HG03520 (cell line): ENCODE results near the gene USP48.

Experiments
- ATAC-seq: cut with Tn5 transposase; IDR thresholded peaks from one replicate; pipeline ENCODE4 v1.9.1; 2021; ENCODE audit warnings: mild to moderate bottlenecking, moderate library complexity; ENCODE audit not compliant: unreplicated experiment

Gene USP48

DNA sequence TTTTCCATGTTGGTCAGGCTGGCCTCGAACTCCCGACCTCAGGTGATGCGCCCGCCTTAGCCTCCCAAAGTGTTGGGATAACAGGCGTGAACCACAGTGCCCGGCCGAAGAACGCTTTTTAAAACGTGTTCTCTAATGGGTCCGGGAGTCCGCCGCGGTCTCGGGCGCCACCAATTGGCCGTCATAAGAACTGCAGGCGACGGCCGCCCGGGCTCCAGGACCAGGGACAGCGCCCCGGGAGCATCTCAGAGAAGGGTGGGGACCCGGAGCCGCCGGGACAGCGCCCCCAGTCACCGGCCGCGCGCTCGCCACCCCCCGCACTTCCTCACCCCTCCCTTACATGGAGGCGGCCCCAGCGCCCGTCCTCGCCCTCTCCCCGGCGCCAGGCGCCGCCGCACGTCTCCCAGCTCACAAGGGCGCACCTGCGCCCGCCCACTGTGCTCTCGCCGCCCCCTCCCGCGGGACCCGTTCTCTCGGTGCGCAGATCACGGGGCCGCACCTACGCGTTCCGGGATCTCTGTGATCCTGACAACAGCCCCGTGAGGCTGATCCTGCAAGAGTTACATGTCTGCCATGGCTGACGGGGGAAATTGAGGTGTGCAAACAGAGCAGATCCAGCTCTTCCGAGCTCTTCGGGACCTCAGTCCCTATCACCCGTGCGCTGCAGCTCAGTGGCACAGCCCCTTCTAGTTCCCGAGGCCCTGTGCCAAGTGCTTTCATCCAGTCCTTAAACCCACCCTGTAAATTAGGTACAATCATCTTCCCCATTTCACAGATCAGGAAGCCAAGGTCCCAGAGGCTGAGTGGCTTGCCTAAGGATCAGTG is 123.6 kb downstream of the USP48 start:
- ATAC-seq, result no peak

DNA sequence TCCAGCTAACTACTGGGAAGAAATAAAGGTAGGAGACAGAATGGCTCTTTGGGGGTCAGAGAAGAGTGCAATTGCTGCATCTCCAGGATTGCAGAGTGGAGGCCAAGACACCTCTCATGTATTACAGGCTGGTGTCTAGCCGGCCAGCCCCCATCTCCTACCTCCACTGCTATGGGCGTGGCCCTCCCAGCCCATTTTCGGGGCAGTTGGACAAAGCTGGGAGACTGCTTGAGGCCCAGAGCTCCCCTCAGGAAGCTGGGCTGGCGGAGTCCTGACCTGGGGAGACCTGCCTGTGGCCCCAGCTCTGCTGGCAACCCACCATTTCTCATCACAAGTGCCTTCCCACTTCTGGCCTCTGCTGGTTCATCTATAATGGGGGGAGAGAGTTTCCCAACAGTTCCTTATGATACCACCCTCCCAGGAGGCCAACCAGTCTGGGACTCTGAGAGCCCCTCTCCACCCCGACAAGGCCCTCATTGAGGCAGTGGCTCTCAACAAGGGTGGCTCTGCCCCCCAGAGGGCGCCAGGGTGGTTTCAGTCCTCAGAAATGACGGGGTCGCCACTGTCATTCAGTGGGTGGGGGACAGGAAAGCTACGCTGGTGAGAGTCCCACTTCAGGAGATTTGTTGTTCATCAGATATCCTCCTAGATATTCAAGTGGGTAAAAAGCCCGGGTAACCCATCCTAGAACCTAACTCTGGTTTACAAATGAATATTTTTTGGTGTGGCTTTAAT is 125.3 kb downstream of the USP48 start:
- no peak for ATAC-seq

DNA sequence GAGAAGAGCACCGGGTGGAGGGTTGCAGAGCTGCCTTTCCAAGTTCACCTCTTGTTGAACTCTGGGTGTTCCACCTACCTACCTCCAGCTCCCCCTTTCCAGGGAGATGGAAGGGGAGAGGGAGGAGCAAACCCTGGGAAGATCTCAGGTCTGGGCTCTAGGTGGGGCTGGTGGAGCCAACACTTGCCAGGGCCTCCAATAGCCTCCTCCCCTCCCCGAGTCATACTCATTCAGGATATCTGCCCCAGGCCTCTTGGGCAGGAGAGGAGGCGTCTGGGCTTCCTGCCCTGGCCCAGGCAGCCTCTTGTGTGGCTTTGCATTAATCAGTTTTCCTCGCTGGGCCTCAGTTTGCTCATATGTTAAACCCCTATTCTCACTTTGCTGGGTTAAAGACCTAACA is 127.2 kb downstream of the USP48 start:
- ATAC-seq, result no peak

GRCh38 chr1:21655259-21655658 is 127.7 kb downstream of the USP48 start:
- ATAC-seq, result no peak

GRCh38 chr1:21654209-21654608 is 128.7 kb downstream of the USP48 start:
- ATAC-seq, result no peak

DNA sequence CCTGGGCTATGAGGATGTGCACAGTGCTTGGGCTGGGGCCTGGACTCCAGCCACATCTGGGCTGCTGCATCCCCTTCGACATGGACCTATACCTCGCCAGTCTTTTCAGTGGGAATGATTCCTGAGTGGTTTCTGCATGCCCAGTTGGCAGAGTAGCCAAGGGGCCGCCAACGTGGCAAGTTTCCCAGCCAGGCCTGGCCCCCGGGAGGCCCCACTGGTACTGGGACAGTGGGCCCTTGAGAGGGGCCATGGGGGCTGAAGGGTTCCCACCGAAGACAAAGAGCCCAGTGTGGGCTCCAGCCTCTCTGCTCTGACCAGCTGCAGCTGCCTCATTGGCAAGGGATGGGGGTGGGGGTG is 129.2 kb downstream of the USP48 start:
- ATAC-seq, result no peak

DNA sequence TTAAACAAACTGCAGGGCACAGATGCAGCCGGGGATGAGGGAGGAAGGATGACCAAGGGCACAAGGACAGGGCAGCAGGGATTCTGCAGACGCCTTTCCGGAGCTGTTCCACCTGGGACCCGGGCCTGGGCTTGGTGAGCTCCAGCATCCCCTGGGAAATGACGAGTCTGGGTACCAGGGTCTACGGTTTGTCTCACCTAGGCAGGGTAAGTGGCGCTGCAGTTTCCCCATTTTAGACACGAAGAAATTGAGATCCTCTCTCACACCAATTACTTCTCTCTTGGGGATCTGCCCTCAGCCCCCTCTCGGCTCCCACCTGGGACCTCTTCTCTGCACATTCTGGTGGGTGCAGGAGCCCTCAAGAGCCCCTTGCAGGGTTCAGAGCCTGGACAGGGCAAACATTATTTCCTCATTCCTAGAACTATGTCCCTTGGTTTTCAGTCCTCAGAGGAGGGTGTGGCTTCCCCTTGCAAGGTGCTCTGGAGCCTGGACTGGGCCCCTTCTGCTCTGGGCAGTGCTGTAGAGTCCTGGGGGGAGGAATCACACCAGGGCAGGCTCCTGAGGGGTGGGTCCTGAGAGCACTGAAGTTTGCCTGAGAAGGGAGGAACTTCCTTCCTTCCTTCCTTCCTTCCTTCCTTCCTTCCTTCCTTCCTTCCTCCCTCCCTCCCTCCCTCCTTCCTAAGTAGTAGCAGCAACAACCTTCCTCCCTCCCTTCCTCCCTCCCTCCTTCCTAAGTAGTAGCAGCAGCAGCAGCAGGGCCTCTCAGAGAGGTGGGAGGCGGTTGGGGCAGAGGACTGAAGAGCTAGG is 129.8 kb downstream of the USP48 start:
- no peak for ATAC-seq

- ATAC-seq, result no peak
Observed at GRCh38 chr1:21652101-21652936, 130.6 kb downstream of the USP48 start.

- no peak for ATAC-seq
Observed at GRCh38 chr1:21651214-21652042, 131.5 kb downstream of the USP48 start.

DNA sequence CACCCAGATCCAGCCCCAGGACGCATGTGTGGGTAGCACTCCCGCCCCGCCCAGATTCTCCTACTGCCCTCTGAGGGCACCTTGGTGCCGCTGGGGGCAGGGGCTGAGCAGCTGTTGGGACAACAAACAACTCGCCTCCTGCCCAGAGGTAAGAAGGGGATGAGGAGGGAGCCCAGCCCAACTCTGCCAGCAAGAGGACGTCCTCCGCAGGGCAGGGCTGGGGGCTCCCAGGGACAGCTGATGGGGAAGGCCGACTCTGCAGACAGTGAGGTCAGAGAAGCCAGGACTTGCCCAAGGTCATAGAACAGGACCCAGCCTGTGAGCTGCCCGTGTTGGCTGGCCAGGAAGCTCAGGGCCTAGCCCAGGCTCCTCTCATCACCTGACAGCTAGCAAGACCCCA is 132.5 kb downstream of the USP48 start:
- ATAC-seq, result no peak

GRCh38 chr1:21649315-21649714 is 133.6 kb downstream of the USP48 start:
- ATAC-seq, result no peak

GRCh38 chr1:21648791-21649190 is 134.2 kb downstream of the USP48 start:
- no peak for ATAC-seq

- ATAC-seq, result no peak
Observed at GRCh38 chr1:21648352-21648730, 134.6 kb downstream of the USP48 start.

- ATAC-seq, result no peak
Observed at GRCh38 chr1:21647431-21648351, 135.3 kb downstream of the USP48 start.

DNA sequence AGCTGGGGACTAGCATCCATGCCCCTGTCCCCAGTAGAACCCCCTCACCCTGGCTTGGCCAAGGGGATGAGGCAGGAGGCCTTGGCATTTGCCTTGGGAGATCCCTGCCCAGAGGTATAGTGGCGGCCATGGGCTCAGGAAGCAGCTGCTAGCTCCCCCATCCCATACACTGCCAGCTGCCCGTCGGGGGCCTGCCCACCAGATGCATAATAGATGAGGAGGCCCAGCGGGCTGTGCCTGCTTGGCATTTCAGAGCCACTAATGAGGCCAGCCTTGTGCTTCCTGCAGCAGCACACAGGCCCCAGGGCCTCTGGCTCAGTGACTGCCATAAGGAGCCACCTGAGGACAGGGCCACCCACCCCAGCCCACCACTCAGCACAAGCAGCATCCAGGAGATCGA is 137.4 kb downstream of the USP48 start:
- ATAC-seq, result no peak

DNA sequence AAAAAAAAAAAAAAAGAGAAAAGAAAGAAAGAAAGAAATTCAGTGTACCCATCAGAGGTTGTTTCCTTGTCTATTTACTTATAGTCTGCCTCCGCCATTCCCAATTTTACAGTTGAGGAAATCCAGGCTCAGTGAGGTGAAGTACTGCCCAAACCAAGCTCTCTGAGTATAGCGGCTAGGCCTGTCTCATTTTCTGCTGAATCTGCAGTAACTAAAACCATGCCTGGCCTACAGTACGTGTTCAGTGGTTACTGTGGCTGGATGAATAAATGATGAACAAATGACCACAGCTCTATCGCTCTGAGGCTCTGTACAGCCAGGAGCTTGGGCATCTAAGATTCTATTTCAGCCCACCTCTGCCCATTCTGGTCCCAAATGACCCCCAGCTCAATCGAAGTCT is 138.0 kb downstream of the USP48 start:
- no peak for ATAC-seq

GRCh38 chr1:21644348-21644747 is 138.6 kb downstream of the USP48 start:
- no peak for ATAC-seq

GRCh38 chr1:21643624-21644023 is 139.3 kb downstream of the USP48 start:
- no peak for ATAC-seq
